Kidney (tissue), 14 donors: ENCODE results near the gene CELA2A. TPM values are rescaled to one million over a fixed set of nuclear protein-coding genes. Genes with fewer than 3 reads are reported as not detected.

ENCODE experiments used
- DNase-seq, 5 donors: peaks; one replicate each; pipeline ENCODE4 v3.0.0-alpha.2; 2013 to 2020
- FAIRE-seq: peaks from 2 replicates; lab custom pipeline; 2012; peaks lifted over from hg19 to GRCh38; lab: Jason Lieb, UNC
- H3K27ac ChIP-seq, 2 donors: one replicate each; pipeline ENCODE4 v1.7.0; 2013; ENCODE audit warnings: low read depth in 2 of 2, low read length in 2 of 2, inconsistent platforms in 1 of 2
- H3K27me3 ChIP-seq: one replicate; pipeline ENCODE4 v1.7.1; 2013; ENCODE audit warnings: low read length, inconsistent platforms; ENCODE audit not compliant: control insufficient read depth, insufficient read depth
- H3K36me3 ChIP-seq, 3 donors: one replicate each; pipeline versions ENCODE4 v1.7.0 to v1.7.1; 2013; ENCODE audit warnings: low read length in 3 of 3, control low read depth in 1 of 3, inconsistent platforms in 1 of 3; ENCODE audit not compliant: insufficient read depth in 3 of 3, control insufficient read depth in 2 of 3
- H3K4me1 ChIP-seq, 3 donors: one replicate each; pipeline versions ENCODE4 v1.7.0 to v1.7.1; 2013; ENCODE audit warnings: low read length in 3 of 3, inconsistent platforms in 1 of 3, low read depth in 1 of 3; ENCODE audit not compliant: control insufficient read depth in 2 of 3, insufficient read depth in 2 of 3
- H3K4me3 ChIP-seq, 3 donors: one replicate each; pipeline versions ENCODE4 v1.7.0 to v1.8.1; 2013; ENCODE audit warnings: low read length in 3 of 3, control low read depth in 1 of 3, inconsistent platforms in 1 of 3
- H3K9ac ChIP-seq, 3 donors: one replicate each; pipeline versions ENCODE4 v1.7.0 to v1.7.1; 2013; ENCODE audit warnings: low read length in 3 of 3, control low read depth in 1 of 3, inconsistent platforms in 1 of 3
- H3K9me3 ChIP-seq, 3 donors: one replicate each; pipeline versions ENCODE4 v1.7.0 to v1.7.1; 2013; ENCODE audit warnings: low read length in 3 of 3, control low read depth in 1 of 3, inconsistent platforms in 1 of 3; ENCODE audit not compliant: control insufficient read depth in 2 of 3, insufficient read depth in 1 of 3
- CTCF ChIP-seq: IDR thresholded peaks from 3 replicates; pipeline ENCODE4 v1.5.1; 2012; ENCODE audit warnings: mild to moderate bottlenecking, moderate library complexity, borderline replicate concordance; ENCODE audit not compliant: insufficient read depth; ENCODE audit errors: extremely low read depth
- intact Hi-C: fragments of 100-400 bp; cut with DNase I; formaldehyde crosslinking; loops from one replicate; pipeline ENCODE4 v1.11.1; 2022
- polyA plus RNA-seq: library from polyadenylated mRNA; stranded (reverse); fragments of 350-450 nt; fragmentation: Illumina TruSeq; extraction: RNeasy Lipid Tissue Mini Kit (QIAGEN cat#74804); gene quantifications from one replicate; pipeline ENCODE4 v1.2.3, GENCODE V29; 2014; ENCODE audit warnings: low read depth, low replicate concordance; ENCODE audit not compliant: insufficient read depth
- total RNA-seq: library from RNA; stranded (reverse); fragmentation: NEBNext Ultra II Directional; extraction: Animal tissue kit (Norgen Biotek cat#: 25700); gene quantifications from one replicate; pipeline ENCODE4 v1.2.1, GENCODE V29; 2021
- donor health status: control.
- donor health status: control.
- donor health status: control.
- donor health status: control.
- donor health status: control.
- donor health status: DM: yes; HTN: yes; CAD: no.
- donor health status: Normal renal cell carcinoma (clear cell type).

CELA2A gene
- total and polyA plus RNA-seq, 2 donors from 2014 or later: not detected

- H3K4me3 ChIP-seq: no peak overlapping the region
- no peak overlapping the region for H3K27ac ChIP-seq
- H3K9me3 ChIP-seq: no peaks in the 10 kb centered on the region
- H3K27me3 ChIP-seq: no peaks in the 10 kb centered on the region
- FAIRE-seq (no peak), DNase-seq (no peak)
- intact Hi-C loops: no loop called here
- no peak for TF ChIP-seq CTCF
- no peaks in the 10 kb centered on the region for H3K4me1 ChIP-seq
- no peak overlapping the region for H3K9ac ChIP-seq
- peaks cover 0 to 7% (median 3%) of the 10 kb centered on the region in 3 donors for H3K36me3 ChIP-seq
Observed at GRCh38 chr1:15508700-15509487, 52.4 kb downstream of the CELA2A start.

GRCh38 chr1:15509586-15509985, 53.1 kb downstream of the CELA2A start:
- intact Hi-C loops: no loop called here
- DNase-seq (no peak), FAIRE-seq (no peak)
- peaks cover 0 to 7% (median 3%) of the 10 kb centered on the region in 3 donors for H3K36me3 ChIP-seq
- no peak overlapping the region for H3K4me3 ChIP-seq
- no peak overlapping the region for H3K27ac ChIP-seq
- no peak for TF ChIP-seq CTCF
- H3K27me3 ChIP-seq: no peaks in the 10 kb centered on the region
- no peaks in the 10 kb centered on the region for H3K4me1 ChIP-seq
- no peaks in the 10 kb centered on the region for H3K9me3 ChIP-seq
- no peak overlapping the region for H3K9ac ChIP-seq

GRCh38 chr1:15510611-15511405, 54.3 kb downstream of the CELA2A start:
- no peak for DNase-seq
- intact Hi-C loops: no loop called here

More at GRCh38 chr1:15510611-15511405, 54.3 kb downstream of the CELA2A start:
- H3K4me1 ChIP-seq: no peaks in the 10 kb centered on the region
- no peak overlapping the region for H3K9ac ChIP-seq
- FAIRE-seq: no peak
- no peak overlapping the region for H3K27ac ChIP-seq
- H3K36me3 ChIP-seq: peaks cover 0 to 7% (median 4%) of the 10 kb centered on the region in 3 donors
- H3K27me3 ChIP-seq: no peaks in the 10 kb centered on the region
- TF ChIP-seq CTCF: no peak
- no peak overlapping the region for H3K4me3 ChIP-seq
- H3K9me3 ChIP-seq: no peaks in the 10 kb centered on the region
